SU-DHL-6 (cell line): ENCODE data around the gene RARA.

ENCODE experiments used
- H2AFZ ChIP-seq: fragments of 200-600 bp; sonication (generic); 2 replicates; pipeline ENCODE4 v1.6.1; 2014; ENCODE audit warnings: low read depth, mild to moderate bottlenecking, moderate library complexity, mixed read lengths, antibody characterized with exemption, low read length; ENCODE audit not compliant: severe bottlenecking
- H3F3A ChIP-seq: fragments of 200-600 bp; shearing (Covaris generic); 2 replicates; pipeline ENCODE4 v1.6.0; 2016; ENCODE audit warnings: antibody characterized with exemption, mild to moderate bottlenecking; ENCODE audit not compliant: insufficient read depth
- H3K27ac ChIP-seq: fragments of 200-600 bp; sonication (generic); 2 replicates; pipeline ENCODE4 v1.5.1; 2016; ENCODE audit warnings: low read depth, mild to moderate bottlenecking, low read length, moderate library complexity, mixed read lengths
- H3K27me3 ChIP-seq: fragments of 200-600 bp; sonication (generic), shearing (Covaris generic); 2 replicates; pipeline ENCODE4 v1.6.0; 2014; ENCODE audit warnings: mild to moderate bottlenecking, low read length
- H3K36me3 ChIP-seq: fragments of 200-600 bp; sonication (generic); 2 replicates; pipeline ENCODE4 v1.6.1; 2014; ENCODE audit warnings: mild to moderate bottlenecking, low read length, mixed read lengths
- H3K4me2 ChIP-seq: fragments of 300-600, 200-600 bp; shearing (Covaris generic), sonication (generic); 2 replicates; pipeline ENCODE4 v1.6.0; 2014; ENCODE audit warnings: low read length, low read depth, mild to moderate bottlenecking; ENCODE audit not compliant: poor library complexity, severe bottlenecking
- H3K4me3 ChIP-seq: fragments of 200-600 bp; sonication (generic); 2 replicates; pipeline ENCODE4 v1.5.1; 2014; ENCODE audit warnings: antibody characterized with exemption, low read length, mild to moderate bottlenecking, mixed read lengths; ENCODE audit not compliant: insufficient read depth, poor library complexity, severe bottlenecking
- H3K79me2 ChIP-seq: fragments of 200-600 bp; sonication (generic); 2 replicates; pipeline ENCODE4 v1.6.1; 2014; ENCODE audit warnings: mild to moderate bottlenecking, low read length, moderate library complexity; ENCODE audit not compliant: insufficient read depth
- H3K9ac ChIP-seq: fragments of 200-600 bp; sonication (generic); 2 replicates; pipeline ENCODE4 v1.7.0; 2014; ENCODE audit warnings: mild to moderate bottlenecking, low read length
- H3K9me2 ChIP-seq: fragments of 200-600 bp; sonication (generic); replicated peaks from 2 replicates; pipeline ENCODE4 v1.6.1; 2014; ENCODE audit warnings: low read length; ENCODE audit not compliant: insufficient read depth
- H3K9me3 ChIP-seq: fragments of 200-600 bp; sonication (generic); 2 replicates; pipeline ENCODE4 v1.6.1; 2014; ENCODE audit warnings: low read length, mixed read lengths; ENCODE audit not compliant: insufficient read depth
- H4K20me1 ChIP-seq: fragments of 200-600 bp; sonication (generic); 2 replicates; pipeline ENCODE4 v1.6.1; 2014; ENCODE audit warnings: low read depth, mild to moderate bottlenecking, antibody characterized with exemption, low read length, moderate library complexity, mixed read lengths
- EZH2phosphoT487 ChIP-seq: fragments of 200-600 bp; sonication (generic), shearing (Covaris generic); conservative IDR thresholded peaks from 2 replicates; pipeline ENCODE4 v1.6.1; 2018; ENCODE audit warnings: mild to moderate bottlenecking, antibody characterized with exemption, low read length, moderate library complexity, mixed read lengths
- TF ChIP-seq, protein P1 (sequence below): fragments of 200-600 bp; sonication (generic); IDR thresholded peaks from one replicate; pipeline ENCODE4 v1.5.1; 2017; ENCODE audit warnings: antibody characterized with exemption, mild to moderate bottlenecking, low read length, moderate library complexity; ENCODE audit not compliant: insufficient read depth, poor library complexity, severe bottlenecking

Gene RARA

DNA sequence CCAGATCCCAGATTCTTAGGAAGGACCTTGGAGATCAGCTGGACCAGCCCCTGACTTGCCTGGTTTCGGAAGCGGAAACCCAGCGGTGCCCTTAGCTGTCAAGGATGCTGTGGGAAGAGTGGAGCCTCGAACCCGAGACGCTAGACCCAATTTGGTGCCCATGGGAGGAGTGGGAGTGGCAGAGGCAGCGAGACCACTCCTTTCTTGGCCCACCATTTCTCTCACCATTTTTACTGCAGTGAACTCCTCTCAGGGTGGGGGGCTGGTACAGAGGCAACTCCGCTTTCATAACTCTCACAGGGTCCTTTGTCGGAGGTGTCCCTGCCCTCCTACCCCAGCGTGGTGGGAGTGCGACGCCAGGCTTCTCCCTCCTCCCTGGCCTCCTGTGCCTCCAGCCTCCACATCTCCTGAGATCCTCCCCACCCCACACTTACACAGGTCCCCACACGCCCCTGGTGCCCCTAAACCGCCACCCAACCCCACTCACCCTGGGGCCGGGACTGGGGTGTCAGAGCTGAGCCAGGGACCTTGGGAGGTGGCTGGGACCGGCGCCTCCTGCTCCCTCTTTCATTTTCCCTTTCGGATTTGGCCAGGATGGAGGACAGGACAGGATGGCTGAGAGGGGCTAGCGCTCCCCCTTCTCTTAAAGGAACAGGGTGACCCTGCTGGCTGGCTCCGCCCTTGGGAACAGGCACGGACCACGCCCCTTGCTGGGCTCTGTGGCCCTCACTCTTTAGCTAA is 55.3 kb downstream of the RARA start, which contains the start of gene GJD3:
GJD3 (minus strand) TSS at position 617 of the 741 bp plus-strand sequence. CDS start 922 bp downstream, outside the sequence.
- no peak within 1 kb of the TSS for H3K4me2 ChIP-seq
- no peak within 1 kb of the TSS for H2AFZ ChIP-seq
- no peaks in the 10 kb centered on the region for H3K9me2 ChIP-seq
- H3K27me3 ChIP-seq: no peaks in the 10 kb centered on the region
- no peaks in the 10 kb centered on the region; the same call in 1 of the 2 replicates for H4K20me1 ChIP-seq
- H3K79me2 ChIP-seq: no peaks in the 10 kb centered on the region
- H3K27ac ChIP-seq: no peak within 1 kb of the TSS
- H3K9ac ChIP-seq: no peak within 1 kb of the TSS
- TF ChIP-seq, protein P1, sequence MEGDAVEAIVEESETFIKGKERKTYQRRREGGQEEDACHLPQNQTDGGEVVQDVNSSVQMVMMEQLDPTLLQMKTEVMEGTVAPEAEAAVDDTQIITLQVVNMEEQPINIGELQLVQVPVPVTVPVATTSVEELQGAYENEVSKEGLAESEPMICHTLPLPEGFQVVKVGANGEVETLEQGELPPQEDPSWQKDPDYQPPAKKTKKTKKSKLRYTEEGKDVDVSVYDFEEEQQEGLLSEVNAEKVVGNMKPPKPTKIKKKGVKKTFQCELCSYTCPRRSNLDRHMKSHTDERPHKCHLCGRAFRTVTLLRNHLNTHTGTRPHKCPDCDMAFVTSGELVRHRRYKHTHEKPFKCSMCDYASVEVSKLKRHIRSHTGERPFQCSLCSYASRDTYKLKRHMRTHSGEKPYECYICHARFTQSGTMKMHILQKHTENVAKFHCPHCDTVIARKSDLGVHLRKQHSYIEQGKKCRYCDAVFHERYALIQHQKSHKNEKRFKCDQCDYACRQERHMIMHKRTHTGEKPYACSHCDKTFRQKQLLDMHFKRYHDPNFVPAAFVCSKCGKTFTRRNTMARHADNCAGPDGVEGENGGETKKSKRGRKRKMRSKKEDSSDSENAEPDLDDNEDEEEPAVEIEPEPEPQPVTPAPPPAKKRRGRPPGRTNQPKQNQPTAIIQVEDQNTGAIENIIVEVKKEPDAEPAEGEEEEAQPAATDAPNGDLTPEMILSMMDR: no peak
- TF ChIP-seq EZH2phosphoT487: no peak
- no peaks in the 10 kb centered on the region for H3K9me3 ChIP-seq
- no peaks in the 10 kb centered on the region for H3F3A ChIP-seq
- H3K36me3 ChIP-seq: no peaks in the 10 kb centered on the region
- no peak within 1 kb of the TSS for H3K4me3 ChIP-seq

DNA sequence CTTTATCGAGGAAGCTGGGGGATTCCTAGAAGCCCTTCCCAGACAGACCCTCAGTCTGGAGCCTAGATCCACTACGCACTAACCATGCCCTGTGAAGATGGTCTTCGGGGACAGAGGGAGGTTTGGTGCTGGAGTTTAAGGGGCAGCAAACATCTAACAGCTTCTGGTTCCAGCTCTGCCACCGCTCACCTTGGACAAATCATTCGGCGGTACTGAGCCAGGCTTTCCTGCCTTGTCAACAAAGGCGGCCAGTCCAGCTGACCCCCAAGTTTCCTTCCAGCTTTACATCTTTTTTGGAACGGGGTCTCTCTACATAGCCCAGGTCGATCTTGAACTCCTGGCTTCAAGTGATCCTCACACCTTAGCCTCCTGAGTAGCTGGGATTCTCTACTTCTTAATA is 55.9 kb downstream of the RARA start:
- Histone ChIP-seq H3K9me2 (no peaks in the 10 kb centered on the region), H3K9me3 (no peaks in the 10 kb centered on the region), H3K27ac (no peak overlapping the region), H3K9ac (no peak overlapping the region), H3K4me2 (no peak overlapping the region), H2AFZ (no peak overlapping the region), H3K27me3 (no peaks in the 10 kb centered on the region), H3F3A (no peaks in the 10 kb centered on the region), H3K4me3 (no peak overlapping the region), H3K36me3 (no peaks in the 10 kb centered on the region), H3K79me2 (no peaks in the 10 kb centered on the region), H4K20me1 (no peaks in the 10 kb centered on the region; the same call in 1 of the 2 replicates)
- TF ChIP-seq EZH2phosphoT487: no peak
- TF ChIP-seq, protein P1: no peak

DNA sequence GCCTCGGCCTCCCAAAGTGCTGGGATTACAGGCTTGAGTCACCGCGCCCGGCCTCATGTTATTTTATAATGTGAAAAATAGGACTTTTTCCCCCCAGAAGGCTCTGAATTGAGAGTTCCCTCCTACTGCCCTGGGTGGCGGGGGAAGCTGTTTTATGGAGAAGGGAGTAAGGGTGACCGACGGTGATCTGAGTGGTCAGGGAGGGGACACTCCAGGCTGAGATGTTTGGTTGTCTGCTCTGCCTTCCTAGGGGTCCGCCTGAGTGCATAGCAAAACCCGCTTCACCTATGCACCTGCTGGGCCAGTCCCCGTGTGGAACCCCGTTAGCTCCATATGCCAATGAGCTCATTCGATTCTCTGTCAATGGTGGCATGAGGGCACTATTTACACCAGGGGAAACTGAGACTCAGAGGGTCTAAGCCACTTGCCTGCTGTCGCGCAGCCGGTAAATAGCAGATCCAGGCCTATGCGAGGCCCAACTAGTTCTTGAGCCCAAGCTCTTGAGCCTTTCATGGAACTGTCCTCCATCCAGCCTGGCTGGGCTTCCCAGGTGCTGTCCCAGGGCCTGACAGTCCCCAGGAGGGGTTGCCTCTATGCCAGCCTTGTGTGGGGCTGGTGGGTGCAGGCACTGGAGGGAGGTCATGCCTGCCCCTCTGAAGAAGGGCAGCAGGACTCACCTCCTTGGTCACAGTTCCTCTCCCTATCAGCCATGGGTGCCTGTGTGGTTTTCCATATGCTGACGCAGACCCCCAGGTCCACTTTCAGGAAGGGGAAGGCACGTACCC is 57.3 kb downstream of the RARA start:
- no peak overlapping the region for H3K4me3 ChIP-seq
- H2AFZ ChIP-seq: no peak overlapping the region
- H3K4me2 ChIP-seq: no peak overlapping the region
- H3K9ac ChIP-seq: no peak overlapping the region
- no peaks in the 10 kb centered on the region for H3K36me3 ChIP-seq
- H3K9me3 ChIP-seq: no peaks in the 10 kb centered on the region
- H3K9me2 ChIP-seq: no peaks in the 10 kb centered on the region
- no peak overlapping the region for H3K27ac ChIP-seq
- no peaks in the 10 kb centered on the region; the same call in 1 of the 2 replicates for H4K20me1 ChIP-seq
- H3F3A ChIP-seq: no peaks in the 10 kb centered on the region
- TF ChIP-seq, protein P1: no peak
- no peak for TF ChIP-seq EZH2phosphoT487
- H3K27me3 ChIP-seq: no peaks in the 10 kb centered on the region
- no peaks in the 10 kb centered on the region for H3K79me2 ChIP-seq
